GM12891 (cell line): ENCODE data around the gene TLR5.

Source experiments
- POLR2A ChIP-seq: IDR thresholded peaks from 2 replicates; pipeline ENCODE4 v1.6.1; 2011; ENCODE audit warnings: low read depth, low read length, control low read depth
- POLR2AphosphoS5 ChIP-seq: IDR thresholded peaks from 2 replicates; pipeline ENCODE4 v1.6.1; 2011; ENCODE audit warnings: low read depth, low read length, control low read depth
- POU2F2 ChIP-seq: IDR thresholded peaks from 2 replicates; pipeline ENCODE4 v1.6.1; 2011; ENCODE audit warnings: low read depth, mild to moderate bottlenecking, control low read depth, low read length, moderate library complexity
- SPI1 ChIP-seq: IDR thresholded peaks from 2 replicates; pipeline ENCODE4 v1.6.1; 2011; ENCODE audit warnings: low read depth, low read length, control low read depth
- TAF1 ChIP-seq: IDR thresholded peaks from 2 replicates; pipeline ENCODE4 v1.6.1; 2011; ENCODE audit warnings: low read depth, low read length, control low read depth

- TF ChIP-seq POLR2AphosphoS5 (no peak), POLR2A (no peak), TAF1 (no peak), SPI1 (no peak), POU2F2 (no peak)
Measured at GRCh38 chr1:223146745-223147144, 3.7 kb upstream of the TLR5 start.
